Astrocyte (in vitro differentiated cells and primary cell): ENCODE results near the gene RAPGEF5.

Source experiments
- CTCF ChIP-seq: IDR thresholded peaks from 2 replicates; pipeline ENCODE4 v1.5.1; 2011; ENCODE audit warnings: low read depth, mild to moderate bottlenecking, inconsistent platforms, low read length, moderate library complexity; ENCODE audit not compliant: insufficient read depth
- EZH2 ChIP-seq: IDR thresholded peaks from 2 replicates; pipeline ENCODE4 v1.6.1; 2012; ENCODE audit warnings: mild to moderate bottlenecking, low read length, inconsistent platforms; ENCODE audit not compliant: insufficient read depth

DNA sequence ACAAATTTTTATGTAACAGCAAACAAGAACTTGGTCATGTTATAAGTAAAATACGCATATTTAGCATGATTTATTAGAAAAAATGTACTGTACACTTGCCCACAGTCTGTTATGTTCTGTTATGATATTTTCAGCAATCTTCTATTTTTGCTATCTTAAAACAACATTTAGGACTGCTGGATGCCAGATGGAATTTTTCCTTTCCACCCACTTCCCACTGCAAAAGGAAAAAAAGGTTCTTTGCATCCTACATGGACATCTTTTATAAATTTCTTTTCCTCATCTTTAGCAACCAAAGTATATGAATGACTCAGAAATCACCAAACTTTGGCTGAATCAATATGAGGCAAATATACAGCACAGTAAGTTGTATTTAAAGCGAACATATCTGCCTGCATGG lies 146.0 kb downstream of the RAPGEF5 start:
- TF ChIP-seq CTCF (no peak), EZH2 (no peak)
